BLaER1 treated with 17β-estradiol and CSF1 and Interleukin-3, amounts not matched to agents 10 nM and 100 nM (cell line): ENCODE results near the gene RNH1.

ENCODE experiments used
- H3K27ac ChIP-seq, 11 experiments: shearing (Covaris generic); formaldehyde crosslinking; 2 replicates each; pipeline ENCODE4 v1.8.1; 2022
- H3K27me3 ChIP-seq, 11 experiments: shearing (Covaris generic); formaldehyde crosslinking; 2 replicates each; pipeline ENCODE4 v1.8.1; 2022
- H3K36me3 ChIP-seq, 11 experiments: shearing (Covaris generic); formaldehyde crosslinking; 2 replicates each; pipeline ENCODE4 v1.8.1; 2022
- H3K4me1 ChIP-seq, 10 experiments: shearing (Covaris generic); formaldehyde crosslinking; 2 replicates each; pipeline ENCODE4 v1.8.1; 2022
- H3K4me2 ChIP-seq, 11 experiments: shearing (Covaris generic); formaldehyde crosslinking; 2 replicates each; pipeline ENCODE4 v1.8.1; 2022
- H3K4me3 ChIP-seq, 10 experiments: shearing (Covaris generic); formaldehyde crosslinking; 2 replicates each; pipeline ENCODE4 v1.8.1; 2022
- H3K9ac ChIP-seq, 11 experiments: shearing (Covaris generic); formaldehyde crosslinking; 2 replicates each; pipeline ENCODE4 v1.8.1; 2022
- H3K9me3 ChIP-seq, 11 experiments: shearing (Covaris generic); formaldehyde crosslinking; replicated peaks in 1 of 11; 2 replicates each; pipeline ENCODE4 v1.8.1; 2022
- H4K20me1 ChIP-seq, 11 experiments: shearing (Covaris generic); formaldehyde crosslinking; 2 replicates each; pipeline ENCODE4 v1.8.1; 2022
- Cebpa-rat ChIP-seq, 11 experiments: shearing (Covaris generic); IDR thresholded peaks; 2 replicates each; pipeline ENCODE4 v1.8.1; 2022

RNH1 gene

DNA sequence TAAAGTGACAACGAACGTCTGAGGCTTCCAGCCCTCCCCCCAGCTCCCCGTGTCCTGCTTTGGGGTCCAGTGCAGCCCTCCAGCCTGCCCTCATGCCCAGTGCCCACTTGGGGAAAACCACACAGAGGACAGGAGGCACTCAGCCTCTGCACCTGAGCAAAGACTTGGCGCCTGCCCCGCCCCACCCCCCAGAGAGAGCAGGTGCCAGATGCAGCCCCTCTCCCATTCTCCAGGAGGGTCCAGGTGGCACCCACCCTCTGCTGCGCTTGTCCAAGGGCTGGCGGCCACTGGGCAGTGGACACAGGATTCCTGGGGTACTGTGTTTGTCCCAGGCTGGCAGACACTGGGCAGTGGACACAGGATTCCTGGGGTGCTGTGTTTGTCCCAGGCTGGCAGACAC, 15.7 kb downstream of the RNH1 start:
- H4K20me1 ChIP-seq, result peaks cover 0 to 91% (median 40%) of the 10 kb centered on the region in 11 experiments; a peak in 18 of 22 replicates
- no peaks in the 10 kb centered on the region for H3K27me3 ChIP-seq
- H3K27ac ChIP-seq, result no peak overlapping the region
- TF ChIP-seq Cebpa-rat (IDR thresholded peaks at IDR 0.05), result no peak
- no peak overlapping the region for H3K4me3 ChIP-seq
- H3K4me1 ChIP-seq, result peaks cover 0 to 7% (median 0%) of the 10 kb centered on the region in 10 experiments; a peak in 1 of 20 replicates
- H3K9ac ChIP-seq, result no peak overlapping the region
- no peaks in the 10 kb centered on the region for H3K9me3 ChIP-seq
- no peak overlapping the region for H3K4me2 ChIP-seq
- peaks cover 41 to 98% (median 86%) of the 10 kb centered on the region in 11 experiments for H3K36me3 ChIP-seq

GRCh38 chr11:490930-491260, 16.1 kb downstream of the RNH1 start:
- H3K36me3 ChIP-seq, result peaks cover 38 to 93% (median 82%) of the 10 kb centered on the region in 11 experiments
- H3K4me2 ChIP-seq, result no peak overlapping the region
- H3K9ac ChIP-seq, result no peak overlapping the region
- H3K9me3 ChIP-seq, result no peaks in the 10 kb centered on the region
- H3K4me1 ChIP-seq, result peaks cover 0 to 7% (median 0%) of the 10 kb centered on the region in 10 experiments; a peak in 1 of 20 replicates
- peaks cover 0 to 91% (median 40%) of the 10 kb centered on the region in 11 experiments; a peak in 18 of 22 replicates for H4K20me1 ChIP-seq
- no peak overlapping the region for H3K4me3 ChIP-seq
- H3K27ac ChIP-seq, result no peak overlapping the region
- H3K27me3 ChIP-seq, result no peaks in the 10 kb centered on the region
- no peak for TF ChIP-seq Cebpa-rat (IDR thresholded peaks at IDR 0.05)

- Histone ChIP-seq H3K9me3 (no peaks in the 10 kb centered on the region), H3K27me3 (no peaks in the 10 kb centered on the region), H3K4me2 (no peak overlapping the region), H3K27ac (no peak overlapping the region), H3K4me1 (0 out of 20 replicates have a peak, but pooled peaks cover 0 to 1% (median 0%) of the 10 kb centered on the region in 10 experiments), H3K4me3 (no peak overlapping the region), H3K9ac (no peak overlapping the region), H3K36me3 (peaks cover 32 to 89% (median 76%) of the 10 kb centered on the region in 11 experiments), H4K20me1 (peaks cover 0 to 91% (median 41%) of the 10 kb centered on the region in 11 experiments; a peak in 18 of 22 replicates)
- no peak for TF ChIP-seq Cebpa-rat (IDR thresholded peaks at IDR 0.05)
Observed at GRCh38 chr11:490186-490929, 16.7 kb downstream of the RNH1 start.

DNA sequence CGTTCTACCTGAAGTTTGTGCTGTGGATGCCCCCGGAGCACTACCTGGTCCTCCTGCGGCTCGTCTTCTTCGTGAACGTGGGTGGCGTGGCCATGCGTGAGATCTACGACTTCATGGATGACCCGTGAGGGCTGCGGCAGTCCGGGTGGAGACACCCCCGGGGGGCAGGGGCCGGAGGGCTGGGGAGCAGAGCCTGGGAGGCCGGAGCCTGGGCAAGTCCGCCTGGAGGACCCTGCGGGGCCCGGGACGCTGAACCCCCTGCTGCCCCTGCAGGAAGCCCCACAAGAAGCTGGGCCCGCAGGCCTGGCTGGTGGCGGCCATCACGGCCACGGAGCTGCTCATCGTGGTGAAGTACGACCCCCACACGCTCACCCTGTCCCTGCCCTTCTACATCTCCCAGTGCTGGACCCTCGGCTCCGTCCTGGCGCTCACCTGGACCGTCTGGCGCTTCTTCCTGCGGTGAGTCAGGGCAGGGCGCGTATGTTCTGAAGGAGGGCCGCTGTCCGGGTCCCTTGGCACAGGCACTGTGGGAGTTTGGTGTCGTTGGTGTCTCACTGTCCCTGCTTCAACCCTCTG, 17.3 kb downstream of the RNH1 start:
- H3K9ac ChIP-seq, result no peak overlapping the region
- no peak overlapping the region for H3K4me3 ChIP-seq
- no peak for TF ChIP-seq Cebpa-rat (IDR thresholded peaks at IDR 0.05)
- H3K9me3 ChIP-seq, result peaks cover 0 to 6% (median 0%) of the 10 kb centered on the region in 11 experiments; a peak in 2 of 22 replicates
- peaks cover 26 to 89% (median 73%) of the 10 kb centered on the region in 11 experiments for H3K36me3 ChIP-seq
- peaks cover 0 to 93% (median 35%) of the 10 kb centered on the region in 11 experiments; a peak in 18 of 22 replicates for H4K20me1 ChIP-seq
- H3K4me1 ChIP-seq, result no peaks in the 10 kb centered on the region
- no peak overlapping the region for H3K27ac ChIP-seq
- no peaks in the 10 kb centered on the region for H3K27me3 ChIP-seq
- no peak overlapping the region for H3K4me2 ChIP-seq

GRCh38 chr11:488992-489391, 18.1 kb downstream of the RNH1 start:
- H3K36me3 ChIP-seq, result peaks cover 19 to 89% (median 71%) of the 10 kb centered on the region in 11 experiments
- H3K4me2 ChIP-seq, result no peak overlapping the region
- peaks cover 0 to 13% (median 0%) of the 10 kb centered on the region in 11 experiments; a peak in 3 of 22 replicates for H3K9me3 ChIP-seq
- no peak overlapping the region for H3K27ac ChIP-seq
- H3K4me3 ChIP-seq, result no peak overlapping the region
- peaks cover 0 to 93% (median 41%) of the 10 kb centered on the region in 11 experiments; a peak in 17 of 22 replicates for H4K20me1 ChIP-seq
- H3K9ac ChIP-seq, result no peak overlapping the region
- no peaks in the 10 kb centered on the region for H3K27me3 ChIP-seq
- TF ChIP-seq Cebpa-rat (IDR thresholded peaks at IDR 0.05), result no peak
- no peaks in the 10 kb centered on the region for H3K4me1 ChIP-seq

- TF ChIP-seq Cebpa-rat (IDR thresholded peaks at IDR 0.05), result no peak
- no peak overlapping the region for H3K9ac ChIP-seq
- H3K27ac ChIP-seq, result no peak overlapping the region
- no peaks in the 10 kb centered on the region for H3K4me1 ChIP-seq
- no peak overlapping the region for H3K4me3 ChIP-seq
- H3K27me3 ChIP-seq, result no peaks in the 10 kb centered on the region
- no peak overlapping the region for H3K4me2 ChIP-seq
- H4K20me1 ChIP-seq, result peaks cover 0 to 92% (median 44%) of the 10 kb centered on the region in 11 experiments; a peak in 17 of 22 replicates
- H3K9me3 ChIP-seq, result peaks cover 0 to 17% (median 4%) of the 10 kb centered on the region in 11 experiments; a peak in 6 of 22 replicates
- H3K36me3 ChIP-seq, result peaks cover 19 to 89% (median 67%) of the 10 kb centered on the region in 11 experiments
Observed at GRCh38 chr11:488579-488978, 18.5 kb downstream of the RNH1 start.

DNA sequence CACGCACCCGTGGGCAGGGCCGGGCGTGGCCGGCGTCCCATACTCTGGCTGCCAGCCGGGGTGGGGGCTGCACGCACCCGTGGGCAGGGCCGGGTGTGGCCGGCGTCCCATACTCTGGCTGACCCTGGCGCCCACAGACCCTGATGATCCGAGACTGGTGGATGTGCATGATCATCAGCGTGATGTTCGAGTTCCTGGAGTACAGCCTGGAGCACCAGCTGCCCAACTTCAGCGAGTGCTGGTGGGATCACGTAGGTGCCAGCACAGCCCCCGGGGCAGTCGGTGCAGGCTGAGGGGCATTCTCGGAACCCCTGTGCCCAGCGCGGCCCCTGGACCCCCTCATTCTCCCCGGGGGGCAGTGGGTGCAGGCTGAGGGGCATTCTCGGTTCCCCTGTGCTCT, 19.0 kb downstream of the RNH1 start:
- no peak overlapping the region for H3K4me2 ChIP-seq
- H3K4me3 ChIP-seq, result no peak overlapping the region
- no peak overlapping the region for H3K27ac ChIP-seq
- peaks cover 16 to 86% (median 63%) of the 10 kb centered on the region in 11 experiments for H3K36me3 ChIP-seq
- peaks cover 0 to 87% (median 44%) of the 10 kb centered on the region in 11 experiments; a peak in 16 of 22 replicates for H4K20me1 ChIP-seq
- no peak overlapping the region for H3K9ac ChIP-seq
- H3K4me1 ChIP-seq, result no peaks in the 10 kb centered on the region
- H3K9me3 ChIP-seq, result peaks cover 0 to 21% (median 7%) of the 10 kb centered on the region in 11 experiments; a peak in 7 of 22 replicates
- no peak for TF ChIP-seq Cebpa-rat (IDR thresholded peaks at IDR 0.05)
- no peaks in the 10 kb centered on the region for H3K27me3 ChIP-seq

- H3K27me3 ChIP-seq, result no peaks in the 10 kb centered on the region
Observed at GRCh38 chr11:487571-488021, 19.4 kb downstream of the RNH1 start.

DNA sequence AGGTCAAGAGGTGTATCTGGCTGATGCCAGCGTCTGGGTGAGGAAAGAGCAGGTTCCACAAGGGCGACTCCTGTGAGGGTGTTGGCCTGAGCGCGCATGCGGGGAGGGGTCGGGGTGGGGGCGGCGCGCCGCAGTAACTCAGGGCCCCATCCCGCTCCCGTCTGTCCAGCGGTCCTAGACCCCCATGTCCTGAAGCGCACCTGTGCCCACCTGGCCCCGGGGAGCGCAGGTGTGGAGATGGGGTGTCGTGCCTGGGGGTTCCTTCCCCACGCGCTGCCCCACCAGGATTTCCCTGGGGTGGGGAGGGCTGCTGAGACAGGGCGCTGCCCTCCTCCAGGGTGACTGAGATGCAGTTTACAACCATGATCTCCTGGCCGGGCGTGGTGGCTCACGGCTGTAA, 20.9 kb downstream of the RNH1 start:
- Histone ChIP-seq H3K9me3 (peaks cover 6 to 31% (median 16%) of the 10 kb centered on the region in 11 experiments; a peak in 20 of 22 replicates), H3K4me1 (no peaks in the 10 kb centered on the region), H3K36me3 (peaks cover 24 to 83% (median 62%) of the 10 kb centered on the region in 11 experiments), H3K4me3 (no peak overlapping the region), H3K9ac (no peak overlapping the region), H3K4me2 (no peak overlapping the region), H3K27me3 (no peaks in the 10 kb centered on the region), H3K27ac (no peak overlapping the region), H4K20me1 (peaks cover 0 to 76% (median 36%) of the 10 kb centered on the region in 11 experiments; a peak in 16 of 22 replicates)
- TF ChIP-seq Cebpa-rat (IDR thresholded peaks at IDR 0.05), result no peak

More at GRCh38 chr11:487571-488021, 19.4 kb downstream of the RNH1 start:
- peaks cover under 1 to 22% (median 7%) of the 10 kb centered on the region in 11 experiments; a peak in 17 of 22 replicates for H3K9me3 ChIP-seq
- H3K27ac ChIP-seq, result no peak overlapping the region
- H3K4me1 ChIP-seq, result no peaks in the 10 kb centered on the region
- no peak for TF ChIP-seq Cebpa-rat (IDR thresholded peaks at IDR 0.05)
- H3K36me3 ChIP-seq, result peaks cover 11 to 82% (median 59%) of the 10 kb centered on the region in 11 experiments
- H3K9ac ChIP-seq, result no peak overlapping the region
- H3K4me3 ChIP-seq, result no peak overlapping the region
- H3K4me2 ChIP-seq, result no peak overlapping the region
- peaks cover 0 to 82% (median 40%) of the 10 kb centered on the region in 11 experiments; a peak in 16 of 22 replicates for H4K20me1 ChIP-seq
